Stimulated activated naive B cell treated with anti-CD40 and anti-IgM and Interleukin-4, amounts not matched to agents 10 μg/mL and 1 μg/mL and 100 μg/mL, for 72 hours (primary cell): ENCODE measurements around the gene MFNG.
"Not testable (repeated sequence)": the region's sequence is repeated elsewhere in the genome, so short reads cannot be mapped to it uniquely, and the experiment has no call there.

Source experiments
- ATAC-seq, 2 donors: fragments of 150-1000 bp; cut with Tn5 transposase; replicated peaks; 2 replicates each; pipeline ENCODE4 v1.10.0; 2021; ENCODE audit warnings: moderate library complexity in 1 of 2
- DNase-seq: peaks from one replicate; pipeline ENCODE4 v3.0.0; 2021
- H3K27ac Mint-ChIP-seq: one replicate; pipeline ENCODE4 v1.8.0; 2022; ENCODE audit warnings: mild to moderate bottlenecking, mixed read lengths
- H3K27me3 Mint-ChIP-seq, 2 donors: one replicate each; pipeline ENCODE4 v1.8.0; 2022; ENCODE audit warnings: mixed read lengths in 2 of 2
- H3K36me3 Mint-ChIP-seq, 2 donors: one replicate each; pipeline ENCODE4 v1.8.0; 2022; ENCODE audit warnings: mixed read lengths in 2 of 2, mild to moderate bottlenecking in 1 of 2
- H3K4me1 Mint-ChIP-seq, 2 donors: one replicate each; pipeline ENCODE4 v1.8.0; 2022; ENCODE audit warnings: mixed read lengths in 2 of 2, mild to moderate bottlenecking in 1 of 2
- H3K4me3 Mint-ChIP-seq, 2 donors: one replicate each; pipeline ENCODE4 v1.8.0; 2022; ENCODE audit warnings: mild to moderate bottlenecking in 2 of 2, mixed read lengths in 2 of 2, moderate library complexity in 1 of 2
- H3K9me3 Mint-ChIP-seq, 2 donors: one replicate each; pipeline ENCODE4 v1.8.0; 2022; ENCODE audit warnings: mixed read lengths in 2 of 2, mild to moderate bottlenecking in 1 of 2

Gene MFNG

GRCh38 chr22:37481347-37481907 lies 4.8 kb downstream of the MFNG start:
- DNase-seq (no peak), ATAC-seq (no peak)
- no peaks in the 10 kb centered on the region for H3K9me3 Mint-ChIP-seq
- no peak overlapping the region for H3K4me3 Mint-ChIP-seq
- H3K4me1 Mint-ChIP-seq: peaks cover 26 to 32% of the 10 kb centered on the region in 2 donors
- H3K27me3 Mint-ChIP-seq: no peaks in the 10 kb centered on the region
- peak overlapping the region; percentile 92 for H3K27ac Mint-ChIP-seq
- peaks cover 30 to 59% of the 10 kb centered on the region in 2 donors for H3K36me3 Mint-ChIP-seq

GRCh38 chr22:37480387-37481346 lies 5.5 kb downstream of the MFNG start:
- Mint-ChIP-seq H3K36me3 (peaks cover 30 to 66% of the 10 kb centered on the region in 2 donors), H3K27me3 (no peaks in the 10 kb centered on the region), H3K4me1 (peaks cover 25 to 31% of the 10 kb centered on the region in 2 donors), H3K9me3 (no peaks in the 10 kb centered on the region), H3K27ac (peak overlapping the region; percentile 1), H3K4me3 (no peak overlapping the region)
- no peak for DNase-seq
- no peak for ATAC-seq

GRCh38 chr22:37479196-37479595 lies 7.0 kb downstream of the MFNG start:
- H3K27ac Mint-ChIP-seq: no peak overlapping the region
- ATAC-seq (no peak), DNase-seq (no peak)
- peaks cover 25 to 31% of the 10 kb centered on the region in 2 donors for H3K4me1 Mint-ChIP-seq
- H3K4me3 Mint-ChIP-seq: no peak overlapping the region
- H3K36me3 Mint-ChIP-seq: peaks cover 34 to 61% of the 10 kb centered on the region in 2 donors
- H3K27me3 Mint-ChIP-seq: no peaks in the 10 kb centered on the region
- no peaks in the 10 kb centered on the region for H3K9me3 Mint-ChIP-seq

GRCh38 chr22:37476389-37477329 lies 9.5 kb downstream of the MFNG start:
- DNase-seq: no peak
- ATAC-seq: no peak
- Mint-ChIP-seq H3K9me3 (no peaks in the 10 kb centered on the region), H3K4me1 (peaks cover 8 to 15% of the 10 kb centered on the region in 2 donors), H3K27me3 (no peaks in the 10 kb centered on the region), H3K27ac (no peak overlapping the region), H3K4me3 (no peak overlapping the region), H3K36me3 (peaks cover 42 to 60% of the 10 kb centered on the region in 2 donors)

- Mint-ChIP-seq H3K9me3 (no peaks in the 10 kb centered on the region), H3K27ac (no peak overlapping the region), H3K4me1 (peaks cover 7 to 15% of the 10 kb centered on the region in 2 donors), H3K4me3 (no peak overlapping the region), H3K36me3 (peaks cover 57 to 69% of the 10 kb centered on the region in 2 donors), H3K27me3 (no peaks in the 10 kb centered on the region)
- ATAC-seq: no peak
- DNase-seq: no peak
Measured at GRCh38 chr22:37474447-37475090, 11.6 kb downstream of the MFNG start.

GRCh38 chr22:37473437-37473946 lies 12.7 kb downstream of the MFNG start:
- H3K4me1 Mint-ChIP-seq: peaks cover 7 to 15% of the 10 kb centered on the region in 2 donors
- peaks cover 52 to 72% of the 10 kb centered on the region in 2 donors for H3K36me3 Mint-ChIP-seq
- H3K27ac Mint-ChIP-seq: no peak overlapping the region
- no peak for ATAC-seq
- no peak overlapping the region for H3K4me3 Mint-ChIP-seq
- no peaks in the 10 kb centered on the region for H3K27me3 Mint-ChIP-seq
- H3K9me3 Mint-ChIP-seq: no peaks in the 10 kb centered on the region
- DNase-seq: no peak

- no peaks in the 10 kb centered on the region for H3K9me3 Mint-ChIP-seq
- ATAC-seq (peak; percentile 36 to 45), DNase-seq (no peak)
- no peak overlapping the region for H3K4me3 Mint-ChIP-seq
- H3K36me3 Mint-ChIP-seq: peaks cover 59 to 75% of the 10 kb centered on the region in 2 donors
- no peak overlapping the region for H3K27ac Mint-ChIP-seq
- H3K4me1 Mint-ChIP-seq: peaks cover 12 to 19% of the 10 kb centered on the region in 2 donors
- no peaks in the 10 kb centered on the region for H3K27me3 Mint-ChIP-seq
Measured at GRCh38 chr22:37472418-37473006, 13.7 kb downstream of the MFNG start.

- Mint-ChIP-seq H3K9me3 (no peaks in the 10 kb centered on the region), H3K4me3 (no peak overlapping the region), H3K36me3 (peaks cover 59 to 76% of the 10 kb centered on the region in 2 donors), H3K4me1 (peaks cover 12 to 19% of the 10 kb centered on the region in 2 donors), H3K27me3 (no peaks in the 10 kb centered on the region), H3K27ac (no peak overlapping the region)
- no peak for ATAC-seq
- DNase-seq: no peak
Measured at GRCh38 chr22:37471727-37472417, 14.3 kb downstream of the MFNG start.

- Mint-ChIP-seq H3K27ac (no peak overlapping the region), H3K36me3 (peaks cover 65 to 76% of the 10 kb centered on the region in 2 donors), H3K9me3 (no peaks in the 10 kb centered on the region), H3K4me1 (peaks cover 12 to 22% of the 10 kb centered on the region in 2 donors), H3K4me3 (no peak overlapping the region), H3K27me3 (no peaks in the 10 kb centered on the region)
- DNase-seq: no peak
- no peak for ATAC-seq
Measured at GRCh38 chr22:37470087-37470445, 16.1 kb downstream of the MFNG start.

GRCh38 chr22:37469416-37470086 lies 16.6 kb downstream of the MFNG start:
- no peak for ATAC-seq
- Mint-ChIP-seq H3K27me3 (no peaks in the 10 kb centered on the region), H3K4me3 (no peak overlapping the region), H3K4me1 (peaks cover 13 to 22% of the 10 kb centered on the region in 2 donors), H3K9me3 (no peaks in the 10 kb centered on the region), H3K27ac (no peak overlapping the region), H3K36me3 (peaks cover 61 to 72% of the 10 kb centered on the region in 2 donors)
- no peak for DNase-seq

- Mint-ChIP-seq H3K4me1 (peaks cover 20 to 21% of the 10 kb centered on the region in 2 donors), H3K27ac (peak overlapping the region; percentile 22), H3K36me3 (peaks cover 56 to 65% of the 10 kb centered on the region in 2 donors)
- not testable (repeated sequence) for H3K27me3 Mint-ChIP-seq, H3K9me3 Mint-ChIP-seq, H3K4me3 Mint-ChIP-seq, DNase-seq
- ATAC-seq: peak in 1 of 2 donors; percentile 40
Measured at GRCh38 chr22:37468201-37468695, 17.9 kb downstream of the MFNG start.

GRCh38 chr22:37467391-37467955 lies 18.7 kb downstream of the MFNG start:
- Mint-ChIP-seq H3K4me3 (no peak overlapping the region), H3K4me1 (peaks cover 17 to 20% of the 10 kb centered on the region in 2 donors), H3K27ac (peak overlapping the region; percentile 47), H3K27me3 (no peaks in the 10 kb centered on the region), H3K9me3 (no peaks in the 10 kb centered on the region), H3K36me3 (peaks cover 50 to 58% of the 10 kb centered on the region in 2 donors)
- ATAC-seq (no peak), DNase-seq (no peak)
